LNCAP (cell line): Measurements from ENCODE around the gene ATP10D.

Experiments
- CTCF ChIP-seq: fragments of 450-650 bp; IDR thresholded peaks from 2 replicates; pipeline ENCODE4 v1.5.1; 2017; ENCODE audit warnings: mild to moderate bottlenecking

The ATP10D gene

GRCh38 chr4:47531954-47532321 lies 46.9 kb downstream of the ATP10D start:
- no peak for TF ChIP-seq CTCF

GRCh38 chr4:47532658-47533057 lies 47.6 kb downstream of the ATP10D start:
- no peak for TF ChIP-seq CTCF

- TF ChIP-seq CTCF, result no peak
Observed at GRCh38 chr4:47533689-47534347, 48.7 kb downstream of the ATP10D start.

GRCh38 chr4:47534772-47535171 lies 49.7 kb downstream of the ATP10D start:
- no peak for TF ChIP-seq CTCF

GRCh38 chr4:47535567-47536147 lies 50.6 kb downstream of the ATP10D start:
- TF ChIP-seq CTCF, result no peak

GRCh38 chr4:47536966-47537365 lies 51.9 kb downstream of the ATP10D start:
- TF ChIP-seq CTCF, result no peak

- TF ChIP-seq CTCF, result no peak
Observed at GRCh38 chr4:47538111-47538824, 53.2 kb downstream of the ATP10D start.
